Activated T-cell treated with anti-CD3 and anti-CD28 coated beads for 48 hours (primary cell): ENCODE measurements around the gene PRODH2.
"Not testable (repeated sequence)": the region's sequence is repeated elsewhere in the genome, so short reads cannot be mapped to it uniquely, and the experiment has no call there.

Experiments
- DNase-seq: peaks from one replicate; pipeline ENCODE4 v3.0.0-alpha.2; 2020; ENCODE audit warnings: low read depth

PRODH2 gene

GRCh38 chr19:35843676-35844481 lies 31.2 kb upstream of the PRODH2 start:
- no peak for DNase-seq

- no peak for DNase-seq
These were observed 30.1 kb upstream of the PRODH2 start for GRCh38 chr19:35842666-35843272.

- DNase-seq: no peak
These were observed 29.4 kb upstream of the PRODH2 start for GRCh38 chr19:35841961-35842595.

- DNase-seq: not testable (repeated sequence)
These were observed 23.5 kb upstream of the PRODH2 start for GRCh38 chr19:35836096-35836495.

- no peak for DNase-seq
These were observed 21.3 kb upstream of the PRODH2 start for GRCh38 chr19:35833972-35834371.

- DNase-seq: no peak
These were observed 19.4 kb upstream of the PRODH2 start for GRCh38 chr19:35832054-35832453.

- DNase-seq: no peak
These were observed 18.3 kb upstream of the PRODH2 start for GRCh38 chr19:35830986-35831385.

GRCh38 chr19:35828692-35829301 lies 16.2 kb upstream of the PRODH2 start:
- peak; percentile 32 for DNase-seq

- no peak for DNase-seq
These were observed 11.5 kb upstream of the PRODH2 start for GRCh38 chr19:35824150-35824549.

- no peak for DNase-seq
These were observed 9.9 kb upstream of the PRODH2 start for GRCh38 chr19:35822579-35822978.

GRCh38 chr19:35818445-35818844 lies 5.8 kb upstream of the PRODH2 start:
- no peak for DNase-seq

- DNase-seq: no peak
These were observed 4.2 kb upstream of the PRODH2 start for GRCh38 chr19:35816846-35817245.

GRCh38 chr19:35816262-35816661 lies 3.6 kb upstream of the PRODH2 start:
- DNase-seq: no peak

- no peak for DNase-seq
These were observed 622 bp upstream of the PRODH2 start for GRCh38 chr19:35813043-35813890.

GRCh38 chr19:35811317-35812219 lies 1.1 kb downstream of the PRODH2 start:
- DNase-seq: no peak

- DNase-seq: no peak
These were observed 5.0 kb downstream of the PRODH2 start for GRCh38 chr19:35807633-35808032.

GRCh38 chr19:35806597-35806996 lies 6.0 kb downstream of the PRODH2 start:
- no peak for DNase-seq

GRCh38 chr19:35805526-35806102 lies 7.0 kb downstream of the PRODH2 start:
- DNase-seq: no peak

GRCh38 chr19:35801828-35802227 lies 10.8 kb downstream of the PRODH2 start:
- DNase-seq: no peak

- no peak for DNase-seq
These were observed 15.0 kb downstream of the PRODH2 start for GRCh38 chr19:35797663-35798062.
